ENCODE data around the gene MAT2A. TPM values are rescaled to one million over a fixed set of nuclear protein-coding genes. Genes with fewer than 3 reads are reported as not detected.

Gene MAT2A
- total RNA-seq, 1 experiment from 2014 or later, result 309 TPM

GRCh38 chr2:85502720-85503119 lies 36.2 kb upstream of the MAT2A start:
- CTCF ChIA-PET, result no interaction called here
- H3K9ac ChIP-seq (ENCODE audit: low read length), result peak overlapping the region; percentile 50; the same call in 1 of the 2 replicates

DNA sequence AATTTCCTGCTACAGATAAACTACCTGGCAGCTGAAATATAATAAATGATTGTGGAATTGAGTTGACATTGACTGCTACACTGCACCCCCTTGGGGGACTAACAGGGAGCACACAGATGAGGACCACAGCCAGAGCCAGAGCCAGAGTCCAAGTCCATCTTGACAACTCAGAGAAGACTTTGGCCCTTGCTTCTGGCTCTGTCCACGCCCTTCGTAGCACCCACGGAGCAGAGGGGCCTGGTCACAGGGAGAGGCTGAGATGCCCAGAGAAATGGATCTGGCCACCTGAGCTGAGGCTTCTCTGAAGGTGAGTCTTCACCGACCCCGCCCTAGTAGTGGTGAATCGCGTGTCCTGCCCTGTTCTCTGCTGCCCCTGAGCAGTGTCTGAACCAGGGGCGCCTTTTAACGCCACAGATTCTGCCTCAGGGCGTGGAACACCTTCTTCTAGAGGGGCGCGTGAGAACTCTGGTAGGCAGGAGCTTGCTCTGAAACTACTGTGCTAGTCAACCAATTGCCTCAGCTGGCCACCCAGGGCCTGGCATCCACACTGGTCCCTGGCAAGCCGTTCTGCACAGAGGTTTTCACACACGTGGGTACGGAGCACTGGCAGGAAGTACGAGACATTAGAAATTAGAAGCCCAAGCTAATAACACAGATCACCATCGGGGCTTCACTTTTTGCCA lies 35.7 kb upstream of the MAT2A start:
- ChIA-PET POLR2A (ENCODE audit: unreplicated experiment) (no interaction called here), CTCF (no interaction called here)
- Histone ChIP-seq H3K4me3 (ENCODE audit: low read length) (no peak overlapping the region), H3K36me3 (ENCODE audit: low read depth, low read length) (no peaks in the 10 kb centered on the region), H3K9ac (ENCODE audit: low read length) (peak overlapping the region; percentile 50), H3K27me3 (ENCODE audit: low read length) (no peaks in the 10 kb centered on the region), H3K9me2 (replicated peaks; ENCODE audit: low read length) (no peaks in the 10 kb centered on the region), H3K79me2 (ENCODE audit: low read length) (peaks cover 7% of the 10 kb centered on the region), H3K4me2 (ENCODE audit: low read length) (peak overlapping the region; percentile 6), H3K4me1 (ENCODE audit: insufficient read depth, low read length) (peaks cover 55% of the 10 kb centered on the region), H3K27ac (ENCODE audit: low read length) (peak overlapping the region; percentile 89), H3K9me3 (ENCODE audit: low read length) (no peaks in the 10 kb centered on the region), H2AFZ (ENCODE audit: low read length) (no peak overlapping the region), H4K20me1 (ENCODE audit: low read length) (no peaks in the 10 kb centered on the region), H3F3A (ENCODE audit: low read length, unreplicated experiment) (peaks cover 8% of the 10 kb centered on the region)
- DNase-seq (peak; percentile 65), ATAC-seq (peak; percentile 1; the same call in 1 of the 2 replicates)
- intact Hi-C loops (cut with micrococcal nuclease), result no loop called here
- TF ChIP-seq CTCF (conservative IDR thresholded peaks at IDR 0.05; ENCODE audit: low read depth, low read length), result 0 out of 2 replicates have a peak, but pooled peaks have one; percentile 18
- no peak for TF ChIP-seq EZH2phosphoT487 (IDR thresholded peaks at IDR 0.05; ENCODE audit: borderline replicate concordance, low read length)
- BruUV-seq (replicated peaks), result no TSS peak

More at GRCh38 chr2:85502720-85503119, 36.2 kb upstream of the MAT2A start:
- no peak for DNase-seq
- H3K27me3 ChIP-seq (ENCODE audit: low read length), result no peaks in the 10 kb centered on the region
- no peaks in the 10 kb centered on the region for H3K9me2 ChIP-seq (replicated peaks; ENCODE audit: low read length)
- H3K4me1 ChIP-seq (ENCODE audit: insufficient read depth, low read length), result peaks cover 61% of the 10 kb centered on the region
- no peaks in the 10 kb centered on the region for H3K36me3 ChIP-seq (ENCODE audit: low read depth, low read length)
- H3K4me2 ChIP-seq (ENCODE audit: low read length), result peak overlapping the region; percentile 6
- no peaks in the 10 kb centered on the region for H3K9me3 ChIP-seq (ENCODE audit: low read length)
- H2AFZ ChIP-seq (ENCODE audit: low read length), result no peak overlapping the region
- no peak overlapping the region for H3K4me3 ChIP-seq (ENCODE audit: low read length)
- no peak for ATAC-seq
- H3K79me2 ChIP-seq (ENCODE audit: low read length), result peaks cover 7% of the 10 kb centered on the region
- POLR2A ChIA-PET (ENCODE audit: unreplicated experiment), result no interaction called here
- BruUV-seq (replicated peaks), result no TSS peak
- peak overlapping the region; percentile 89 for H3K27ac ChIP-seq (ENCODE audit: low read length)
- intact Hi-C loops (cut with micrococcal nuclease), result no loop called here
- TF ChIP-seq CTCF (conservative IDR thresholded peaks at IDR 0.05; ENCODE audit: low read depth, low read length), result no peak
- no peak for TF ChIP-seq EZH2phosphoT487 (IDR thresholded peaks at IDR 0.05; ENCODE audit: borderline replicate concordance, low read length)
- no peak for TF ChIP-seq EZH2 (IDR thresholded peaks at IDR 0.05; ENCODE audit: low read length, unreplicated experiment)
- peaks cover 8% of the 10 kb centered on the region for H3F3A ChIP-seq (ENCODE audit: low read length, unreplicated experiment)
- no peaks in the 10 kb centered on the region for H4K20me1 ChIP-seq (ENCODE audit: low read length)

Measured in PC-3 (cell line).